GM12878 (cell line): ENCODE results near the gene TCOF1. TPM values are rescaled to one million over a fixed set of nuclear protein-coding genes. Genes with fewer than 3 reads are reported as not detected.

Source experiments
- ASH2L ChIP-seq: fragments of 300-600, 200-600 bp; sonication (generic); IDR thresholded peaks from 2 replicates; pipeline ENCODE4 v1.6.1; 2017; ENCODE audit warnings: low read depth, mild to moderate bottlenecking, borderline replicate concordance
- ATF2 ChIP-seq: IDR thresholded peaks from 2 replicates; pipeline ENCODE4 v1.6.1; 2012; ENCODE audit warnings: low read length, inconsistent platforms
- CREM ChIP-seq: IDR thresholded peaks from 2 replicates; pipeline ENCODE4 v1.6.1; 2014; ENCODE audit warnings: antibody characterized with exemption, low read depth
- CUX1 ChIP-seq: IDR thresholded peaks from 2 replicates; pipeline ENCODE4 v1.6.1; 2012; ENCODE audit warnings: improper control_type of control experiment, low read depth, low read length; ENCODE audit not compliant: insufficient replicate concordance
- DPF2 ChIP-seq: fragments of 450-650 bp; IDR thresholded peaks from 2 replicates; pipeline ENCODE4 v1.6.1; 2017; ENCODE audit warnings: mild to moderate bottlenecking
- ETV6 ChIP-seq, 2 experiments: fragments of 450-650 bp in 1 of 2; IDR thresholded peaks in 1 of 2; conservative IDR thresholded peaks in 1 of 2; 2 replicates each; pipeline ENCODE4 v1.6.1; 2014; ENCODE audit warnings: antibody characterized with exemption in 1 of 2, borderline replicate concordance in 1 of 2, low read depth in 1 of 2, mild to moderate bottlenecking in 1 of 2, moderate library complexity in 1 of 2
- GABPA ChIP-seq: IDR thresholded peaks from 2 replicates; pipeline ENCODE4 v1.6.1; 2014; ENCODE audit warnings: antibody characterized with exemption, low read depth, mild to moderate bottlenecking, inconsistent platforms
- LARP7 ChIP-seq: fragments of 450-650 bp; IDR thresholded peaks from 2 replicates; pipeline ENCODE4 v1.6.1; 2017; ENCODE audit warnings: mild to moderate bottlenecking
- PAX5 ChIP-seq: IDR thresholded peaks from 2 replicates; pipeline ENCODE4 v1.6.1; 2011; ENCODE audit warnings: low read depth, low read length, borderline replicate concordance
- RFX5 ChIP-seq: IDR thresholded peaks from 2 replicates; pipeline ENCODE4 v1.6.1; 2011; ENCODE audit warnings: low read depth, low read length, improper control_type of control experiment
- RUNX3 ChIP-seq: IDR thresholded peaks from 2 replicates; pipeline ENCODE4 v1.6.1; 2012; ENCODE audit warnings: low read length, inconsistent platforms
- SMARCA5 ChIP-seq: fragments of 450-650 bp; IDR thresholded peaks from 2 replicates; pipeline ENCODE4 v1.6.1; 2017; ENCODE audit warnings: mild to moderate bottlenecking
- SREBF2 ChIP-seq: IDR thresholded peaks from 2 replicates; pipeline ENCODE4 v1.6.1; 2012; ENCODE audit warnings: mild to moderate bottlenecking, low read length
- SRF ChIP-seq, 2 experiments: IDR thresholded peaks; 2 replicates each; pipeline ENCODE4 v1.6.1; 2011; ENCODE audit warnings: low read depth in 2 of 2, low read length in 2 of 2, mild to moderate bottlenecking in 1 of 2, moderate library complexity in 1 of 2
- TAF1 ChIP-seq: IDR thresholded peaks from 2 replicates; pipeline ENCODE4 v1.6.1; 2011; ENCODE audit warnings: mild to moderate bottlenecking, low read depth, low read length, borderline replicate concordance
- TBL1XR1 ChIP-seq: IDR thresholded peaks from 2 replicates; pipeline ENCODE4 v1.6.1; 2012; ENCODE audit warnings: low read depth, low read length, improper control_type of control experiment
- USF1 ChIP-seq: IDR thresholded peaks from 2 replicates; pipeline ENCODE4 v1.6.1; 2011; ENCODE audit warnings: borderline replicate concordance, low read depth, mild to moderate bottlenecking, moderate library complexity, mixed read lengths, low read length; ENCODE audit not compliant: insufficient read depth; ENCODE audit errors: extremely low read length
- YY1 ChIP-seq: IDR thresholded peaks from 2 replicates; pipeline ENCODE4 v1.6.1; 2011; ENCODE audit warnings: low read depth, mild to moderate bottlenecking, low read length
- ZBED1 ChIP-seq: IDR thresholded peaks from 2 replicates; pipeline ENCODE4 v1.6.1; 2016; ENCODE audit warnings: borderline replicate concordance
- ZBTB4 ChIP-seq: fragments of 450-650 bp; formaldehyde crosslinking; IDR thresholded peaks from 2 replicates; pipeline ENCODE4 v1.4.0; 2022; ENCODE audit warnings: mild to moderate bottlenecking, moderate library complexity
- polyA plus RNA-seq, 11 experiments: library from polyadenylated mRNA; depleted of rRNA in 4 of 11; unstranded in 6 of 11; stranded (reverse) in 5 of 11; fragments of >200 nt; fragmentation: Nextera tagmentation in 4 of 11; fragmentation: Illumina TruSeq in 1 of 11; extraction: Ambion mirVana in 4 of 11; extraction: Trizol in 1 of 11; gene quantifications; 1 replicate in 1 of 11; 2 replicates in 10 of 11; pipeline versions ENCODE4 v1.2.1 to v1.2.3, GENCODE V29; 2011 to 2016; ENCODE audit warnings: inconsistent platforms in 2 of 11, missing spikeins in 2 of 11, low read depth in 1 of 11
- total RNA-seq, 4 experiments: library from RNA; depleted of rRNA in 3 of 4; stranded (reverse); fragments of >200 nt in 3 of 4; fragmentation: Illumina TruSeq in 1 of 4; extraction: Trizol in 1 of 4; gene quantifications; 2 replicates each; pipeline versions ENCODE4 v1.2.1 to v1.2.3, GENCODE V29; 2013 to 2021

The TCOF1 gene
- total and polyA plus RNA-seq, 10 of the 15 experiments (the other 5 are each of a cell fraction or from before 2014, with no cell fraction given): 8.7 to 83.9 (median 38.9) TPM

GRCh38 chr5:150407096-150407720, 49.7 kb downstream of the TCOF1 start (continued):
- TF ChIP-seq PAX5 (peak; percentile 4; the same call in 1 of the 2 replicates), CREM (0 out of 2 replicates have a peak, but pooled peaks have one; percentile 17), SMARCA5 (no peak), CUX1 (no peak), RFX5 (no peak), GABPA (no peak), LARP7 (0 out of 2 replicates have a peak, but pooled peaks have one; percentile 34), SRF (IDR thresholded peaks at IDR 0.05; ENCODE audit: low read depth in 2 of 2, low read length in 2 of 2) (no peak), ZBED1 (peak; percentile 45), TAF1 (no peak; the same call in 1 of the 2 replicates), TBL1XR1 (no peak), ETV6 (conservative IDR thresholded peaks at IDR 0.05 in 1 of 2, IDR thresholded peaks at IDR 0.05 in 1 of 2; ENCODE audit: borderline replicate concordance in 1 of 2, low read depth in 1 of 2) (0 out of 4 replicates have a peak, but pooled peaks of 1 of the 2 experiments have one; percentile 29), DPF2 (no peak), RUNX3 (no peak), USF1 (no peak), ZBTB4 (CRISPR knock-in tag) (no peak), SREBF2 (no peak), ATF2 (no peak), ASH2L (no peak), YY1 (0 out of 2 replicates have a peak, but pooled peaks have one; percentile 1)
